Erythroblast (primary cell): Measurements from ENCODE around the gene RNF123.

Experiments used
- DNase-seq, 2 experiments: peaks; one replicate each; lab custom pipeline; 2025; lab: John Stamatoyannopoulos, UW
- GATA1 ChIP-seq: IDR thresholded peaks from 2 replicates; pipeline ENCODE4 v1.6.1; 2011; ENCODE audit warnings: low read depth, mild to moderate bottlenecking, control low read depth, low read length, moderate library complexity
- POLR2A ChIP-seq: IDR thresholded peaks from 2 replicates; pipeline ENCODE4 v1.6.1; 2011; ENCODE audit warnings: mild to moderate bottlenecking, low read length

The RNF123 gene

GRCh38 chr3:49712631-49713317 is 23.4 kb downstream of the RNF123 start:
- TF ChIP-seq POLR2A (peak; percentile 18), GATA1 (no peak)
- no peak for DNase-seq

DNA sequence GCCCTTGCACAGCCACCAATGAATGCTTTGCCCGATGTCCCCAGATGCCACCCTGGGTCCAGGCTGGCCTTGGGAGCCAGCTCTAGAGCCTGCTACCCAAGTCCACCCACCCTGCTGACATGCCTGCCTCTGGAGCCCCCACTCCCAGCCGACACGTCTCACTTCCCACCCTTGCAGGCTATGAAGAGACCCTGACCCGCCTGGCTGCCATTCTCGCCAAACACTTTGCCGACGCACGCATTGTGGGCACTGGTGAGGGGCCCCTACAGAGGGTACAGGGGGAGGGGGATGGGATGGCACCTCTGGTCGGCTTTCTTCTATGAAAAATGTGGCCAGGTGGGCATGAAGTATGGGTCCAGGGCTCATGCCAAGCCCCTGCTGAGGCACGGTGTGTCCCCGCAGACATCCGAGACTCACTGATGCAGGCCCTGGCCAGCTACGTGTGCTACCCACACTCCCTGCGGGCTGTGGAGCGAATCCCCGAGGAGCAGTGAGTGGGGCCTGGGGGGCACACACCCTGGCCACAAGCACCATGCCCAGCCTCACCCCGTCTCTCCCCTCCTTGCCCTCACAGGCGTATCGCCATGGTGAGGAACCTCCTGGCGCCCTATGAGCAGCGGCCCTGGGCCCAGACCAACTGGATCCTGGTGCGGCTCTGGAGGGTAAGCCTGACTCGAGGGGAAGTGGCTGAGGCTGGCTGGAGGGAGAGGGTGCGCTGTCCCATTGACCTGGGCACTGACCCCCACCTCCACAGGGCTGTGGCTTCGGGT is 24.2 kb downstream of the RNF123 start:
- DNase-seq = no peak
- TF ChIP-seq GATA1 = no peak
- TF ChIP-seq POLR2A = peak; percentile 1

DNA sequence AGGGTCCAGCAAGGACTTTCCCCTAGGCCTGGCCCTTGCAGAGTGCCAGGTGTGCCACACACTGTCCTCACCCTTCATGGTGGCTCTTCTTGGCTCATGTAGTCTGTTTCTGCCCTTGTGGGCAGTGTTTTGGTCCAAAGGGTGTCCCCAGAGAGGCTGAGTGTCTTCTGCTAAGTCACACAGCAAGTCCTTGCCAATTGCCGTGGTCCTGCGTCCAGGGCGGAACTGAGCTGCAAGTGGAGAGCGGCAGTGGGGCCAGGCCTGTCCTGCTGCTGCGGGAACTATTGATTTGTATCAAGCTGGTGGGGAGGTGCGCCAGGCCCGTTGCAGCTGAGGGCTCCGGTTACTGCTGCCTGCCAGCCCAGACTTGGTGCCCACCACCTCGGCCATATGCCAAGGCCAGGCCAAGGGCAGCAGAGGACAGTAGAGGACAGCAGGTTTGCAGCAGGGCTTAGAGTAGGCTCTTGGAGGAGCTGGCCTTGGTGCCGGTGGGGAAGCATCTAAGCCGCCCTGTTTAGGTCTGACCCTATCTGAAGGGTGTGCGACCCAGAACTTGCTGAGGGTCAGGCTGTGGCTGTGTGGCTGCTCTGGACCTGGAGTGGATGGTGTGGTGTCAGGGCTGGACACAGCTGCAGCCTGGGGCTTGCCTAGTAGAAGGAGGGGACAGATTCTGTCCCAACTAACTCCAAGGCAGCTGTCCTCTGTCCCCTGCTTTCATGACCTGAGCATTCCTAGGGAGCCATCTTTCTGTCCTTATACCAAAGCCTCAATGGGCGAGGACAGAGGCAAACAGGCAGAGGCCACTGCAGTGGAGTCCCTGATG is 25.6 kb downstream of the RNF123 start:
- no peak for DNase-seq
- TF ChIP-seq POLR2A = no peak
- TF ChIP-seq GATA1 = no peak

- TF ChIP-seq POLR2A (no peak), GATA1 (no peak)
- no peak for DNase-seq
These were observed 26.3 kb downstream of the RNF123 start for GRCh38 chr3:49715611-49716121.

DNA sequence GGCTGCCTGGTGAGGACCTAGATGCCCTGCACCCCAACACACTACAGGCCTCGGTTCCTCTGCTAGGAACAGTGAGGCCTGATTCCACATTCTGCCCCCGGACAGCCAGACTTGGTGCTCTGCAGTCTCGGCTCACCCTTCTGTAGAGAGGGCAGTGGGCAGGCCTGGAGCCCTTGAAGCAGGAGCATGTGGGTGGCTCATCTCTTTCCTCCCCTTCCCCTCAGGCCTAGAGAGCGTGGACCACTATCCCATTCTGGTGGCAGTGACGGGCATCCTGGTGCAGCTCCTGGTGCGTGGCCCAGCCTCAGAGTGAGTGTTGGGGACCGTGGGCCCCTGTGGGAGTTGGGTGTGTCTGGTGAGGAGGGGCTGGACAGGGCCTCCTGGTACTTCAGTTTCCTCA is 26.8 kb downstream of the RNF123 start:
- no peak for DNase-seq
- no peak for TF ChIP-seq GATA1
- TF ChIP-seq POLR2A = no peak

DNA sequence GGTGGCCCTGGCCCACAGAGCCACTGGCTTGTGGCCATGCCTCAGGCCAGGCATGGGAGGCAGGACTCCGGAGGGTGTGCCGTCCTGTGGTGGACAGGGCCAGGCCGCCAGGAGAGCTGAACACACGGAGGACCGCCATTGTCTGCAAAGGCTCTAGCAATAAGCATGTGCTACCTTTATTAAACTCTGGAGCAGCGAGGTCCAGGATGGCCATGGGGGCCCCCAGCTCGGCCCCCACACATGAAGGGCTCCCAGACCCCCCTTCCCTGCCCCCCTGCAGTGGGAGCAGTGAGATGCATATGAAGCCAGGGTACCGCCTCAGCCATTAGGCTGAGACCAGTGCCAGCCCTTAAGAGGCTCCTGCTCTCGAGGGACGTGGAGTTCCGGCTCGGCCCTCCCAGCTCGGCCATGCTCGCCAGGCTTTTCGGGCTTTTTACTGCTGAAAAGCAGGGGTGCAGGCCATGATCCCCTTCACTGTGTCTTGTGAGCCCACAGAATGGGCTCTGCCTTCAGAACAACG is 27.4 kb downstream of the RNF123 start:
- DNase-seq = no peak
- TF ChIP-seq POLR2A (no peak), GATA1 (no peak)

- TF ChIP-seq GATA1 (no peak), POLR2A (no peak)
- DNase-seq = no peak
These were observed 28.0 kb downstream of the RNF123 start for GRCh38 chr3:49717211-49717958.

DNA sequence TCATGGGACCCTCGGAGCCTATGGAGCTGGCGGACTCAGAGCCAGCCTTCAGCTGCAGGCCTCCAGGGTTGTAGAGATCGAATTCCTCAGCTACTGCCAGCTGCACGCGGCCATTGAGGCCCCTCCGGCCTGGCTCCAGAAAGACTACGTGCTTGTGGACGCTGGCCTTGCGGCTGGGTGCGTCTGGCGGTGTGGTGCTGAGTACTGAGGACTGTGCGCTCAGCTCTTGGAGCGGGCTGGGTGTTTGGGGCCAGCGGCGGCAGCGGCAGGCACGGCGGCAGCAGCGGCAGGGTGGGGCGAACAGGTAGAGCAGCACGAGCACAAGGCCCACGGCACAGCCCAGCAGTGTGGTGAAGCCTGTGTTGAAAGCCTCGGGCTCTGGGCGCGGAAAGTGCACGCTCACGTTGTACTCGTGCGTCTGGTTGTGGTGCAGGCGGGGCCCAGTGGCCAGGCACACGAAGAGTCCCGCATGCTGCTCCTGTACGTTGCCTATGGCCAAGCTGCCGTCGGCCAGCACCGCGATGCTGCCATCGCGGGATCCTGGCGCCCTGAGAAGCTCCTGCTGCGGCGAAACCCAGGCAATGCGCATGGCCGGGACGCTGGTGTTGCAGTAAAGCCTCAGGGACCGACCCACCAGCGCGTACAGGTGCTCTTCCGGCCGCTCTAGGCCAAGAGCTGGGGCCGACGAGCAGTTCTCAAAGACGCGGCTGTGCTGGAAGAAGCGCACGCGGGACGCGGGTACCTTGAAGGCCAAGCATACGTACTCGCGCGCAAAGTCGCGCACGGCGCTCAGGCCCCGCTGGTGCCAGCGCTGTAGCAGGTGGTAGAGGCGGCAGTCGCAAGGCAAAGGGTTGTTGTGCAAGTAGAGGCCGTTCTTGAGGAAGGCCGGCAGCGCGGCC is 28.9 kb downstream of the RNF123 start:
- peak; percentile 41 to 48 for DNase-seq
- TF ChIP-seq POLR2A (no peak), GATA1 (no peak)

GRCh38 chr3:49718858-49719213 is 29.5 kb downstream of the RNF123 start:
- DNase-seq = no peak
- TF ChIP-seq GATA1 (no peak), POLR2A (no peak)

DNA sequence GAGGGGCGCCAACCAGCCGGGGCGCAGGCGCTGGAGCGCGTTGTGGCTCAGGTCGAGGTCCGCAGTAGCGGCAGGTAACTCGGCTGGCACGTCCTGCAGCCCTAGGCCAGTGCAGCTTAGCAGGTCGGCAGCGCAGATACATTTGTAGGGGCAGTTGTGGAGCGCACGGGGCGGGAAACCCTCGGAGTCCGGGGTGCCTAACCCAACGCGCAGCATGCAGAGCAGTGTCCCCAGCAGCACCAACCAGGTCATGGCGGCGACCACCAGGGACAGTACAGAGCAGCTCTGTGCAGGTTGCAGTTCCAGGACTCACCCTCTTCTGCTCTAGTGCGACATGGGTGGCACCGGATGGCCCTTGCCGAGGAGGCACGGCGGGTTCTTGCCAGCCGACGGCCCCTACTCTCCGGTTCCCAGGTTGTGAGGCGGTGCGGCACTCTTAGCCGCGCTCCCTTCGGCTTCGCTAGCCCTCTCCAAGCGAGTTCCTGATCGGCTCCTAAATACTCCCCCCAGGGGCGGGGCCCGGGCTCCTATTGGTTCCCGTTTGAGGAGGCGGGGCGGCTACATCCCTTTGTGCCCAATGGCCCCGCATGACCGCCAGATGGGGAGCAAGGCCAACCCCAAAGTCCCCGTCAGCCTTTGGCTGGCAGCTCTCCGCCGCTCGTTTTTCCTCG is 30.0 kb downstream of the RNF123 start, which contains the start of gene AMIGO3:
Gene AMIGO3 (minus strand): TSS at position 471 of the 671 bp plus-strand sequence. CDS start 219 bp downstream, at position 252.
- peak; percentile 91 for DNase-seq
- no peak for TF ChIP-seq GATA1
- TF ChIP-seq POLR2A = peak; percentile 75

DNA sequence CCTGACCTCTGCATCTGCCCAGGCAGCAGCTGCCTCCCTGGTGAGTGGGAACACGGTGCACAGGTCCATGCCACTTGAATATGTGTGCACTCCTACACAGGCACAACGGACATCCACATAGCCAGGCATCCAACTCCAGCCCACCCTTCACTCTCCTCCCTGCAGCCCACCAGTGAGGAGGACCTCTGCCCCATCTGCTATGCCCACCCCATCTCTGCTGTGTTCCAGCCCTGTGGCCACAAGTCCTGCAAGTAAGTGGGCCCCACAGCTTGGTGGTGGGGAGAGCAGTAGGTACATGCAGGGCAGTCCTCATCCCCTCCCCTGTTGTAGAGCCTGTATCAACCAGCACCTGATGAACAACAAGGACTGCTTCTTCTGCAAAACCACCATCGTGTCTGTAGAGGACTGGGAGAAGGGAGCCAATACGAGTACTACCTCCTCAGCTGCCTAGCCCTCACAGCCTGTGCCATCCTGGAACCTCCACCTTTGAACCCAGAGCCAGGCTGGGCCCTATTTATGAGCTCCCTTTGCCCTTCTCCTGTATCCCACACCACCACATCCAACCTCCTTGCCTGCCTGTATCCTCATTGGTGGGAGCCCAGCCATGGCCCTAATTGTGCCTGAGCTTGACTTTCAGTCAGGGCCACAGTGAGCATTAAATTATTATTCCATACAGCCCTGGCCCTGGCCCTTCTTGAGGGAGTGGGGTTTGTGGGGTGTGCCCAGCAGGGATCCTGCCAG is 31.7 kb downstream of the RNF123 start:
- TF ChIP-seq GATA1 (no peak), POLR2A (peak; percentile 64)
- no peak for DNase-seq

- TF ChIP-seq GATA1 = no peak
- TF ChIP-seq POLR2A = no peak
- no peak for DNase-seq
These were observed 32.2 kb downstream of the RNF123 start for GRCh38 chr3:49721596-49721895.
